Measurements from ENCODE around the gene MMP24. TPM values are rescaled to one million over a fixed set of nuclear protein-coding genes. Genes with fewer than 3 reads are reported as not detected.
A peak's percentile ranks its signal among the peaks of the same experiment; 100 is the strongest.
"Not testable (repeated sequence)": the region's sequence is repeated elsewhere in the genome, so short reads cannot be mapped to it uniquely, and the experiment has no call there.

The MMP24 gene
- total and polyA plus RNA-seq, 4 experiments from 2014 or later: 0.07 to 0.19 (median 0.09) TPM

- peak overlapping the region; percentile 43 to 100 (median 97) for H3K27ac Mint-ChIP-seq
Observed at GRCh38 chr20:35251613-35251940, 25.1 kb downstream of the MMP24 start.

GRCh38 chr20:35252037-35252461 is 25.6 kb downstream of the MMP24 start:
- POLR2A ChIA-PET (ENCODE audit: partially characterized antibody): interaction anchor here (0.8 to 1.9 kb wide), 3 partner anchors 15 to 25 kb away, joined by 3 to 7 read pairs (median 3); partner anchors contain the start of gene MMP24OS
- H3K27ac ChIP-seq (ENCODE audit: low read depth, low read length): peak overlapping the region; percentile 56

More at GRCh38 chr20:35251613-35251940, 25.1 kb downstream of the MMP24 start:
- no peaks in the 10 kb centered on the region for H3K9me3 Mint-ChIP-seq
- H3K27me3 ChIP-seq (ENCODE audit: insufficient read depth, low read length): no peaks in the 10 kb centered on the region
- intact Hi-C loops (cut with micrococcal nuclease): no loop called here
- CTCF ChIA-PET (ENCODE audit: partially characterized antibody): no interaction called here
- peaks cover 10 to 32% of the 10 kb centered on the region in 2 donors for H3K36me3 Mint-ChIP-seq
- H3K4me3 ChIP-seq (ENCODE audit: low read length in 2 of 2): no peak overlapping the region
- H3K27ac ChIP-seq (ENCODE audit: low read depth, low read length): peak overlapping the region; percentile 27
- no peaks in the 10 kb centered on the region for H3K27me3 Mint-ChIP-seq
- no peak for DNase-seq
- peaks cover 7 to 33% (median 23%) of the 10 kb centered on the region in 4 donors for H3K4me1 Mint-ChIP-seq
- peak overlapping the region in 3 of 8 donors; percentile 53 to 82 (median 71) for H3K4me3 Mint-ChIP-seq
- no peaks in the 10 kb centered on the region for H3K9me3 ChIP-seq (ENCODE audit: control insufficient read depth in 1 of 2, low read length in 2 of 2)
- POLR2A ChIA-PET (ENCODE audit: partially characterized antibody): interaction anchor here (0.7 to 1.9 kb wide), 3 partner anchors 18 to 33 kb away, joined by 3 to 7 read pairs (median 3); partner anchors contain the start of genes EIF6 and MMP24OS
- no peaks in the 10 kb centered on the region for H3K36me3 ChIP-seq (ENCODE audit: insufficient read depth, low read length)
- H3K4me1 ChIP-seq (ENCODE audit: insufficient read depth, low read length): peaks cover 27% of the 10 kb centered on the region

GRCh38 chr20:35252598-35252997 is 26.1 kb downstream of the MMP24 start:
- H3K9me3 Mint-ChIP-seq; H3K36me3 ChIP-seq (ENCODE audit: insufficient read depth, low read length); intact Hi-C loops (cut with micrococcal nuclease); H3K27me3 ChIP-seq (ENCODE audit: insufficient read depth, low read length); H3K27me3 Mint-ChIP-seq; H3K9me3 ChIP-seq (ENCODE audit: control insufficient read depth in 1 of 2, low read length in 2 of 2); H3K4me3 ChIP-seq (ENCODE audit: low read length in 2 of 2); DNase-seq; CTCF ChIA-PET (ENCODE audit: partially characterized antibody): not testable (repeated sequence)
- Mint-ChIP-seq H3K4me3 (peak overlapping the region in 7 of 8 donors; percentile 11 to 82 (median 70)), H3K36me3 (peaks cover 10 to 26% of the 10 kb centered on the region in 2 donors), H3K4me1 (peaks cover 7 to 33% (median 24%) of the 10 kb centered on the region in 4 donors), H3K27ac (peak overlapping the region; percentile 94 to 100 (median 97))
- POLR2A ChIA-PET (ENCODE audit: partially characterized antibody): interaction anchor here (0.8 to 1.9 kb wide), 3 partner anchors 15 to 25 kb away, joined by 3 to 7 read pairs (median 3); partner anchors contain the start of gene MMP24OS
- H3K27ac ChIP-seq (ENCODE audit: low read depth, low read length): peak overlapping the region; percentile 56
- H3K4me1 ChIP-seq (ENCODE audit: insufficient read depth, low read length): peaks cover 27% of the 10 kb centered on the region

More at GRCh38 chr20:35252037-35252461, 25.6 kb downstream of the MMP24 start:
- Histone ChIP-seq H3K27me3 (ENCODE audit: insufficient read depth, low read length) (no peaks in the 10 kb centered on the region), H3K9me3 (ENCODE audit: control insufficient read depth in 1 of 2, low read length in 2 of 2) (no peaks in the 10 kb centered on the region), H3K4me3 (ENCODE audit: low read length in 2 of 2) (no peak overlapping the region), H3K4me1 (ENCODE audit: insufficient read depth, low read length) (peaks cover 27% of the 10 kb centered on the region), H3K36me3 (ENCODE audit: insufficient read depth, low read length) (no peaks in the 10 kb centered on the region)
- H3K27me3 Mint-ChIP-seq: no peaks in the 10 kb centered on the region
- DNase-seq: peak; percentile 52 to 74 (median 65)
- peaks cover 7 to 33% (median 23%) of the 10 kb centered on the region in 4 donors for H3K4me1 Mint-ChIP-seq
- intact Hi-C loops (cut with micrococcal nuclease): no loop called here
- peak overlapping the region; percentile 94 to 100 (median 97) for H3K27ac Mint-ChIP-seq
- H3K36me3 Mint-ChIP-seq: peaks cover 10 to 28% of the 10 kb centered on the region in 2 donors
- peak overlapping the region in 7 of 8 donors; percentile 29 to 82 (median 70) for H3K4me3 Mint-ChIP-seq
- CTCF ChIA-PET (ENCODE audit: partially characterized antibody): no interaction called here
- H3K9me3 Mint-ChIP-seq: no peaks in the 10 kb centered on the region

GRCh38 chr20:35253010-35253409 is 26.5 kb downstream of the MMP24 start:
- Histone ChIP-seq H3K4me3 (ENCODE audit: low read length in 2 of 2) (no peak overlapping the region), H3K36me3 (ENCODE audit: insufficient read depth, low read length) (no peaks in the 10 kb centered on the region), H3K9me3 (ENCODE audit: control insufficient read depth in 1 of 2, low read length in 2 of 2) (no peaks in the 10 kb centered on the region), H3K4me1 (ENCODE audit: insufficient read depth, low read length) (peaks cover 27% of the 10 kb centered on the region), H3K27me3 (ENCODE audit: insufficient read depth, low read length) (no peaks in the 10 kb centered on the region), H3K27ac (ENCODE audit: low read depth, low read length) (peak overlapping the region; percentile 56)
- CTCF ChIA-PET (ENCODE audit: partially characterized antibody): no interaction called here
- H3K27ac Mint-ChIP-seq: peak overlapping the region in 5 of 7 donors; percentile 69 to 94 (median 79)
- no peak for DNase-seq
- H3K9me3 Mint-ChIP-seq: no peaks in the 10 kb centered on the region
- POLR2A ChIA-PET (ENCODE audit: partially characterized antibody): no interaction called here
- intact Hi-C loops (cut with micrococcal nuclease): no loop called here
- peaks cover 10 to 22% of the 10 kb centered on the region in 2 donors for H3K36me3 Mint-ChIP-seq
- H3K4me1 Mint-ChIP-seq: peaks cover 7 to 33% (median 24%) of the 10 kb centered on the region in 4 donors
- H3K4me3 Mint-ChIP-seq: peak overlapping the region in 2 of 8 donors; percentile 4 to 21
- H3K27me3 Mint-ChIP-seq: no peaks in the 10 kb centered on the region

GRCh38 chr20:35254448-35254999 is 28.0 kb downstream of the MMP24 start:
- intact Hi-C loops (cut with micrococcal nuclease): no loop called here
- Histone ChIP-seq H3K27me3 (ENCODE audit: insufficient read depth, low read length) (no peaks in the 10 kb centered on the region), H3K27ac (ENCODE audit: low read depth, low read length) (no peak overlapping the region), H3K36me3 (ENCODE audit: insufficient read depth, low read length) (peaks cover 4% of the 10 kb centered on the region), H3K9me3 (ENCODE audit: control insufficient read depth in 1 of 2, low read length in 2 of 2) (no peaks in the 10 kb centered on the region), H3K4me3 (ENCODE audit: low read length in 2 of 2) (no peak overlapping the region), H3K4me1 (ENCODE audit: insufficient read depth, low read length) (peaks cover 27% of the 10 kb centered on the region)
- peaks cover 17 to 29% of the 10 kb centered on the region in 2 donors for H3K36me3 Mint-ChIP-seq
- no peak overlapping the region for H3K4me3 Mint-ChIP-seq
- peak overlapping the region in 5 of 7 donors; percentile 56 to 73 (median 71) for H3K27ac Mint-ChIP-seq
- peaks cover 8 to 33% (median 24%) of the 10 kb centered on the region in 4 donors for H3K4me1 Mint-ChIP-seq
- ChIA-PET CTCF (ENCODE audit: partially characterized antibody) (interaction anchor here (1.1 kb wide), 1 partner anchor 15 kb away, joined by 4 read pairs; no protein-coding TSS in a partner anchor), POLR2A (ENCODE audit: partially characterized antibody) (interaction anchor here (1.3 kb wide), 1 partner anchor 23 kb away, joined by 5 read pairs; the partner anchor contains the start of gene MMP24OS)
- H3K27me3 Mint-ChIP-seq: no peaks in the 10 kb centered on the region
- no peaks in the 10 kb centered on the region for H3K9me3 Mint-ChIP-seq
- DNase-seq: no peak

- H3K27ac Mint-ChIP-seq: peak overlapping the region in 2 of 7 donors; percentile 33 to 58
- ChIA-PET CTCF (ENCODE audit: partially characterized antibody) (no interaction called here), POLR2A (ENCODE audit: partially characterized antibody) (no interaction called here)
- Histone ChIP-seq H3K4me3 (ENCODE audit: low read length in 2 of 2) (no peak overlapping the region), H3K4me1 (ENCODE audit: insufficient read depth, low read length) (peaks cover 9% of the 10 kb centered on the region), H3K36me3 (ENCODE audit: insufficient read depth, low read length) (peaks cover 6% of the 10 kb centered on the region), H3K27me3 (ENCODE audit: insufficient read depth, low read length) (no peaks in the 10 kb centered on the region), H3K9me3 (ENCODE audit: control insufficient read depth in 1 of 2, low read length in 2 of 2) (no peaks in the 10 kb centered on the region), H3K27ac (ENCODE audit: low read depth, low read length) (no peak overlapping the region)
- H3K4me1 Mint-ChIP-seq: peaks cover 3 to 15% (median 8%) of the 10 kb centered on the region in 4 donors
- DNase-seq: no peak
- no peaks in the 10 kb centered on the region for H3K27me3 Mint-ChIP-seq
- intact Hi-C loops (cut with micrococcal nuclease): no loop called here
- peaks cover 23 to 26% of the 10 kb centered on the region in 2 donors for H3K36me3 Mint-ChIP-seq
- H3K9me3 Mint-ChIP-seq: no peaks in the 10 kb centered on the region
- H3K4me3 Mint-ChIP-seq: no peak overlapping the region
Observed at GRCh38 chr20:35257175-35257909, 30.9 kb downstream of the MMP24 start.

- peaks cover 13% of the 10 kb centered on the region for H3K36me3 ChIP-seq (ENCODE audit: insufficient read depth, low read length)
- intact Hi-C loops (cut with micrococcal nuclease): no loop called here
- H3K4me3 Mint-ChIP-seq: no peak overlapping the region
- no peaks in the 10 kb centered on the region for H3K27me3 ChIP-seq (ENCODE audit: insufficient read depth, low read length)
- no peak overlapping the region for H3K27ac ChIP-seq (ENCODE audit: low read depth, low read length)
- no peak for DNase-seq
- H3K4me1 ChIP-seq (ENCODE audit: insufficient read depth, low read length): no peaks in the 10 kb centered on the region
- H3K36me3 Mint-ChIP-seq: peaks cover 26 to 29% of the 10 kb centered on the region in 2 donors
- H3K27me3 Mint-ChIP-seq: no peaks in the 10 kb centered on the region
- no peak overlapping the region for H3K4me3 ChIP-seq (ENCODE audit: low read length in 2 of 2)
- POLR2A ChIA-PET (ENCODE audit: partially characterized antibody): no interaction called here
- H3K27ac Mint-ChIP-seq: peak overlapping the region in 1 of 7 donors; percentile 53
- H3K4me1 Mint-ChIP-seq: peaks cover 0 to 5% (median 3%) of the 10 kb centered on the region in 4 donors
- H3K9me3 ChIP-seq (ENCODE audit: control insufficient read depth in 1 of 2, low read length in 2 of 2): no peaks in the 10 kb centered on the region
- CTCF ChIA-PET (ENCODE audit: partially characterized antibody): no interaction called here
- no peaks in the 10 kb centered on the region for H3K9me3 Mint-ChIP-seq
Observed at GRCh38 chr20:35260426-35260825, 33.9 kb downstream of the MMP24 start.

All from CD4-positive, alpha-beta memory T cell (primary cell).